Neural progenitor cell (in vitro differentiated cells): ENCODE measurements around the gene PRR22.

ENCODE experiments used
- CTCF ChIP-seq: fragments of 200-600 bp; sonication (generic); IDR thresholded peaks from 2 replicates; pipeline ENCODE4 v1.5.1; 2017; ENCODE audit warnings: antibody characterized with exemption, mild to moderate bottlenecking
- EZH2 ChIP-seq: fragments of 200-600 bp; sonication (generic); IDR thresholded peaks from 2 replicates; pipeline ENCODE4 v1.6.1; 2017; ENCODE audit warnings: antibody characterized with exemption, mild to moderate bottlenecking, moderate library complexity
- EZH2phosphoT487 ChIP-seq: fragments of 200-600 bp; sonication (generic); IDR thresholded peaks from 2 replicates; pipeline ENCODE4 v1.6.1; 2017; ENCODE audit warnings: antibody characterized with exemption

- TF ChIP-seq CTCF, result no peak
- no peak for TF ChIP-seq EZH2
- TF ChIP-seq EZH2phosphoT487, result no peak
Observed at GRCh38 chr19:5814123-5814851, 29.7 kb upstream of the PRR22 start.
